ENCODE measurements around the gene CILP2. TPM values are rescaled to one million over a fixed set of nuclear protein-coding genes. Genes with fewer than 3 reads are reported as not detected.

CILP2 gene
- total RNA-seq, 3 donors from 2014 or later: 0.15 to 0.66 (median 0.16) TPM

DNA sequence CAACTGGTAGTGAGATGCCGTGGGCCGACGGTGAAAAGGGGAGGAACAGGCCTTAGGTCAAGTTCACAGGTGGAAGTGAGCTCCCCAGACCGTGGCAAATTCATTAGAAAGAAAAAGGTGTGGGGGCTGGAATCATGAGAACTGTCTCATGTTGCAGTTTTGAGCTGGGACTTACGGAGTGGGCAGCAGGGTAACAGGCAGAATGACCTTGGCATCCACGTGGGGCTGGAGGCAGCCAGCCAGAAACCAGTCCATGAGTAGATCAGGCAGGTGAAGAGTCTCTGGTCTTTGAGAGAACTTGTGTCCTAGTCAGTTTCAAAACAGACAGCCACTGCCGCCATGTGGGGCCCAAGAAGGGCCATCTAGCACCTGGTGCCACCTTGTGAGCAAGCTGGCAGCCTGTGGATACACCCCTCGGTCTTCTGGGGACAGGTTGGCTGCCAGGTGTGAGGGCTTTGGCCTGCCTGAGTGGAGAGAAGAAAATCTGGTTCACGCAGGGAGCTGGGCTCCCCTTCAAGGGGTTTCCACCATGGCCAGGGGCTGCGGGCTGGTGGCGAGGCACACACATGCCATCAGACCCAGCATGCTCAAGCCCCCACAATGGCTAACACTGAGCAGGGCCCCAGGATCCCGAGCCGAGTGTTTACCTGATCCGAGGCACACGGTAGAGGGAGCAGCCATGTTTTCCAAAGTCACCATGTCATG is 46.6 kb upstream of the CILP2 start:
- DNase-seq (ENCODE audit: low spot score in 2 of 2): no peak
- no peak overlapping the region for H3K27ac ChIP-seq
- H3K36me3 ChIP-seq: peaks cover 6% of the 10 kb centered on the region
- no peaks in the 10 kb centered on the region for H3K9me3 ChIP-seq
- peaks cover 9 to 12% of the 10 kb centered on the region in 2 donors for H3K4me1 ChIP-seq
- H3K4me3 ChIP-seq: no peak overlapping the region
- TF ChIP-seq POLR2AphosphoS5 (IDR thresholded peaks at IDR 0.05) (no peak), POLR2A (IDR thresholded peaks at IDR 0.05) (no peak)
- TF ChIP-seq, protein P1, sequence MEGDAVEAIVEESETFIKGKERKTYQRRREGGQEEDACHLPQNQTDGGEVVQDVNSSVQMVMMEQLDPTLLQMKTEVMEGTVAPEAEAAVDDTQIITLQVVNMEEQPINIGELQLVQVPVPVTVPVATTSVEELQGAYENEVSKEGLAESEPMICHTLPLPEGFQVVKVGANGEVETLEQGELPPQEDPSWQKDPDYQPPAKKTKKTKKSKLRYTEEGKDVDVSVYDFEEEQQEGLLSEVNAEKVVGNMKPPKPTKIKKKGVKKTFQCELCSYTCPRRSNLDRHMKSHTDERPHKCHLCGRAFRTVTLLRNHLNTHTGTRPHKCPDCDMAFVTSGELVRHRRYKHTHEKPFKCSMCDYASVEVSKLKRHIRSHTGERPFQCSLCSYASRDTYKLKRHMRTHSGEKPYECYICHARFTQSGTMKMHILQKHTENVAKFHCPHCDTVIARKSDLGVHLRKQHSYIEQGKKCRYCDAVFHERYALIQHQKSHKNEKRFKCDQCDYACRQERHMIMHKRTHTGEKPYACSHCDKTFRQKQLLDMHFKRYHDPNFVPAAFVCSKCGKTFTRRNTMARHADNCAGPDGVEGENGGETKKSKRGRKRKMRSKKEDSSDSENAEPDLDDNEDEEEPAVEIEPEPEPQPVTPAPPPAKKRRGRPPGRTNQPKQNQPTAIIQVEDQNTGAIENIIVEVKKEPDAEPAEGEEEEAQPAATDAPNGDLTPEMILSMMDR (IDR thresholded peaks at IDR 0.05): no peak
- H3K27me3 ChIP-seq: no peaks in the 10 kb centered on the region
- intact Hi-C loops (cut with DNase I; ENCODE audit: low total_unique reads): loop anchor here (10.0 kb wide), 1 partner anchor 127 kb away; no protein-coding TSS in a partner anchor

DNA sequence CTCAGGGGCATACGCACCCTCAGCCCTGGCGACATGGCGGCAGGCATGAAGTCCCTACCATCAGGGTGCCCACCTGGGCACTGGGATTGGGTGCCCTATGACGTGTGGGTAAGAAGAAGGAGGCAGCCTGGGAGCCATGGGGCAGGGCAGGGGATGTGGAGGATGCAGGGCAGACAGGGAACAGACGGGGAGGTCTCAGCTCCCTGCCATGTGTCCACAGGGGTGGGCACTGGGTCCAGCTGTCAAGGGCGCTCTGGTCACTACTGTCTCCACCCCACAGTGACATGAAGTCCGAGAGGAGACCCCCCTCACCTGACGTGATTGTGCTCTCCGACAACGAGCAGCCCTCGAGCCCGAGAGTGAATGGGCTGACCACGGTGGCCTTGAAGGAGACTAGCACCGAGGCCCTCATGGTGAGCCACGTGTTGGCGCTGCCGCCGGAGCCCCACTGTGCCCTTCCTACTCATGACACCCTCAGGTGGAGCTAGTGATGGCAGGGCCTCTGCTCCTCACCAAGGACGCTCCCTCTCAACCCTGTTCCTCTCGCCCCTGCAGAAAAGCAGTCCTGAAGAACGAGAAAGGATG is 45.9 kb upstream of the CILP2 start:
- no peak overlapping the region for H3K4me3 ChIP-seq
- no peak for DNase-seq (ENCODE audit: low spot score in 2 of 2)
- H3K27me3 ChIP-seq: no peaks in the 10 kb centered on the region
- peaks cover 9 to 12% of the 10 kb centered on the region in 2 donors for H3K4me1 ChIP-seq
- intact Hi-C loops (cut with DNase I; ENCODE audit: low total_unique reads): loop anchor here (10.0 kb wide), 1 partner anchor 127 kb away; no protein-coding TSS in a partner anchor
- TF ChIP-seq, protein P1 (IDR thresholded peaks at IDR 0.05): no peak
- no peak for TF ChIP-seq POLR2A (IDR thresholded peaks at IDR 0.05)
- TF ChIP-seq POLR2AphosphoS5 (IDR thresholded peaks at IDR 0.05): no peak
- no peaks in the 10 kb centered on the region for H3K9me3 ChIP-seq
- H3K27ac ChIP-seq: no peak overlapping the region
- peaks cover 6% of the 10 kb centered on the region for H3K36me3 ChIP-seq

DNA sequence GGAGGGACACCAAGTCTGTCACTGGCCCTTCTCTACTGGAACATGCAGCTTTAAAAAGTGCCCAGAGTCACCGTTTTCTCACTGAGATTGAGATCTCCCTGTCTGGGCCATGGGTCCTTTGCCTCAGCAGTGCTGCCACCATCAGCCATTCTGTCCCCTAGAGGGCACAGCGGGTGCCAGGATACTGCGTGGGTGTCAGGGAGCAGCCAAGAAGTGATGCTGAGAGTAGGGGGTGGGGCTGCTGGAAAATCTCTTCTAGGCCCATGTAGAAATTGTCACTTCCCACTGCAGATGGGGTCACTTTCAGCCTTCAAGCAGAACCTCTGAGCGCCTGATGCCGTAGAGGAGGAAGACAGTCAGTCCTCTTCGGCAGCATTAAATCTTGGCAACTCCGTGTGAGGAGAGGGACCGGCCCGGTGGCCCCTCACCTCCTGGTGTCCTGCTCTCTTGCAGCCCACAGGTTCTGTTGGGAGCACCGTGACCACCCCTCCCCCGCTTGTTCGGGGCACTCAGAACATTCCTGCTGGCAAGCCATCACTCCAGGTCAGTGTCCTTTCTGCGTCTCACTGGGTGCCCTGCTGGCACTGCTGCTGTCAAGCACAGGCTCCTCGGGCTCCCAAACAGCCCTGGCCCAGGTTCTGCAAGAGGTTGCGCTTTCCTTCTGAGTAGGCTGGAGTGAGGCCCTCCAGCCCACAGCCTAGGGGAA is 44.1 kb upstream of the CILP2 start:
- no peak overlapping the region for H3K4me3 ChIP-seq
- intact Hi-C loops (cut with DNase I; ENCODE audit: low total_unique reads): loop anchor here (10.0 kb wide), 1 partner anchor 129 kb away; no protein-coding TSS in a partner anchor
- TF ChIP-seq POLR2AphosphoS5 (IDR thresholded peaks at IDR 0.05) (no peak), POLR2A (IDR thresholded peaks at IDR 0.05) (no peak)
- TF ChIP-seq, protein P1 (IDR thresholded peaks at IDR 0.05): no peak
- H3K9me3 ChIP-seq: no peaks in the 10 kb centered on the region
- H3K4me1 ChIP-seq: peaks cover under 1 to 9% of the 10 kb centered on the region in 2 donors
- H3K27me3 ChIP-seq: no peaks in the 10 kb centered on the region
- no peak for DNase-seq (ENCODE audit: low spot score in 2 of 2)
- no peak overlapping the region for H3K27ac ChIP-seq
- H3K36me3 ChIP-seq: peaks cover 7% of the 10 kb centered on the region

DNA sequence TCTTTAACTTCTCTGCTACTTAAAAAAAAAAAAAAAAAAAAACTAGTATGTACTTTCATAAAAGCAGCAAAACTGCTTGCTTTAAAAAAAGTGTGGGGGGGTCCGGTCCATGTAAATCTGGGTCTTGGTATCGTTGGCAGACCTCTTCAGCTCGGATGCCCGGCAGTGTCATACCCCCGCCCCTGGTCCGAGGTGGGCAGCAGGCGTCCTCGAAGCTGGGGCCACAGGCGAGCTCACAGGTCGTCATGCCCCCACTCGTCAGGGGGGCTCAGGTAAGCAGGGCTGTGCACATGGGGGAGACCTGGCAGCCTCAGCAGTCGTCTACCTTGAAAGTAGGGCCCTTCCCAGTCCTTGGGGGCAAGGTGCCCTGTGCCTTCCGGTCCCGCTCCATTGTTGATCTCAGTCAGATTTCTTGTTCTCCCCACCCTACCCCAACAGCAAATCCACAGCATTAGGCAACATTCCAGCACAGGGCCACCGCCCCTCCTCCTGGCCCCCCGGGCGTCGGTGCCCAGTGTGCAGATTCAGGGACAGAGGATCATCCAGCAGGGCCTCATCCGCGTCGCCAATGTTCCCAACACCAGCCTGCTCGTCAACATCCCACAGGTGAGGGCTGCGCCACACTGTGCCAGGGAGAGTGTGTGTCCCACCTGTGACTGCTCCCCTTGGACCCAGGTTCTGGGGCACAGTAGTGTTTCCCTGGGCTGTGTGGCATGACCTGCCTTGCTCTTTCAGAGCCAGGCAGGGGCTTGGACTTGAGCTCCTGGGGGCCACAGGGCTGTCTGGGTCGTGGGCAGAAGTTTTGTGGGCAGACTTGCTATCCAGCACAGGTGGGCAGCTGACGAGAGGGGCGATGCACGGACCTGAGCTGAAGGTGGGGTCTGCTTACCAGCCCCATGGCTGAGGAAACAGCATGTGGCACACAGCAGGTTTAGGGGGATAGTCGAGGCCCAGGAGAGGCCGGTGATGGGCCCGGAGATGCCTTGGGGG is 42.2 kb upstream of the CILP2 start:
- no peak for DNase-seq (ENCODE audit: low spot score in 2 of 2)
- no peaks in the 10 kb centered on the region for H3K27me3 ChIP-seq
- no peak overlapping the region for H3K27ac ChIP-seq
- no peaks in the 10 kb centered on the region for H3K9me3 ChIP-seq
- peaks cover 10% of the 10 kb centered on the region for H3K36me3 ChIP-seq
- no peaks in the 10 kb centered on the region for H3K4me1 ChIP-seq
- TF ChIP-seq, protein P1 (IDR thresholded peaks at IDR 0.05): no peak
- TF ChIP-seq POLR2A (IDR thresholded peaks at IDR 0.05): no peak
- TF ChIP-seq POLR2AphosphoS5 (IDR thresholded peaks at IDR 0.05): no peak
- intact Hi-C loops (cut with DNase I; ENCODE audit: low total_unique reads): loop anchor here (10.0 kb wide), 1 partner anchor 131 kb away; no protein-coding TSS in a partner anchor
- H3K4me3 ChIP-seq: no peak overlapping the region
